Measurements from ENCODE around the gene PAX8.

The PAX8 gene

DNA sequence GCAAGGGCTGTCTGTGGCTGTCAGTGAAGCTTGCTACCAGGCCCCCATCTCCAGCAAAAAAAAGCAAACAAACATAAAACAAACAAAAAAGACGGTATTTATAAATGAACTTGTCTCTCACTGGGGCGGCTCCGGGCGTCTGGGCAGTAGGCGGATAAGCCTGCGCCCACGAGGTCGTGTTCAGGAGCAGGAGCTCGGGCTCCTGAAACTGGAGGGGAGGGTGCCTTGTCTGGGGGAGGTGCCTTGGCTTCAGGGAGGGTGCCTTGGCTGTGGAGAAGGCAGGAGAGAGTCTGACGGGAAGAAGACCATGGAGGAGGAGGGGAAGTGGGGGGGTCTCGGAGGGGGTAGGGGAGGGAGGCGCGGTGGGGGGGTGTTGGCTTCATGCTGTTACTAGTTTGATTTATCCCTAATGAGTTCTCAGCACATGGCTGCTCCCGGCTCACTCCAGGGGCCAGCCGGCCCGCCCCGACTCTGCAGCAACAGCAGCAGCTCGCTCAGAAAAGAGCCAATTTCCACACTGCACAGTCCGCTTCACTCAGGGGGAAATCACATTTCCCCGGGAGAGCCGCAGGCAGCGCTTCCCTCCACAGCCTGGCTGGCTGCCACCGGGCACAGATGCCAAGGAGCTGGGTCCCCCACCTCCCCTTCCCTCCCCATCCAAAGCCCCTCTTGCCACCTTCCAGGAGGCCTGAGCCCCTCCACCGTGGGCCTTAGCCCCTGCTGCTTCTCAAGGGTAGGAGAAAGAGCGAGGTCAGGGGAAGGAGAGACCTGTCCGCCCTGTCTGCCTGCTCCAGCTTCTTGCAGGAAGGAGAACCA is 66.3 kb downstream of the PAX8 start:
- FAIRE-seq (no peak), DNase-seq (ENCODE audit: insufficient read length) (no peak)
- TF ChIP-seq POLR2AphosphoS5 (IDR thresholded peaks at IDR 0.05; ENCODE audit: low read depth, low read length) (no peak), TAF1 (IDR thresholded peaks at IDR 0.05; ENCODE audit: borderline replicate concordance, low read depth, low read length) (no peak), POLR2A (IDR thresholded peaks at IDR 0.05; ENCODE audit: low read depth, low read length) (no peak)

- FAIRE-seq (no peak), DNase-seq (ENCODE audit: insufficient read length) (no peak)
- TF ChIP-seq TAF1 (IDR thresholded peaks at IDR 0.05; ENCODE audit: borderline replicate concordance, low read depth, low read length) (no peak), POLR2AphosphoS5 (IDR thresholded peaks at IDR 0.05; ENCODE audit: low read depth, low read length) (no peak), POLR2A (IDR thresholded peaks at IDR 0.05; ENCODE audit: low read depth, low read length) (no peak)
Observed at GRCh38 chr2:113211226-113212105, 67.3 kb downstream of the PAX8 start.

DNA sequence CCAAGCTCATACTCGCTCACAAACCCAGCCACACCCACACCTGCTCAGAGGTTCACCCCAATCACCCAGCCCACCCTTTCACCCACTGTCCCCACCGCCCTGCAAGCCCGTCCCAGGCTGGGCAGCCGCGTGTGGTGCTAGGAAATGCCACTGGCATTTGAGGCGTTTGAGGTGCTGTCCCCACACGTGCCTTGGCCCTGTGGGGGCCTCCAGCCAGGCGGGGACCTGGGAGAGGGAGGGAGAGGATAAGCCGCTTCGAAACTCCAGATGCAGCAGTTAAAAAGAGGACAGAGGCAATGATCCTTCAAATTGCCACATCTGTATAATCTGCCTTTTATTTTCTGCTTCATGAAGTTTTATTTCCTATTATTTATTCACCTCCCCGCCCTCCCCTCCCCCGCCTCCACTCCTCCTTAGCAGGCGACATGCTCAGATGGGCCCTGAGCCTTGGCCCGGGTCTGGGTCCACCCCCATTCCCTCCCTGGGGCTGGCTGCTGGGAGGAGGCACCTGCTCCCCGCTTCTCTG is 69.0 kb downstream of the PAX8 start:
- DNase-seq (ENCODE audit: insufficient read length) (no peak), FAIRE-seq (no peak)
- no peak for TF ChIP-seq POLR2AphosphoS5 (IDR thresholded peaks at IDR 0.05; ENCODE audit: low read depth, low read length)
- no peak for TF ChIP-seq POLR2A (IDR thresholded peaks at IDR 0.05; ENCODE audit: low read depth, low read length)
- TF ChIP-seq TAF1 (IDR thresholded peaks at IDR 0.05; ENCODE audit: borderline replicate concordance, low read depth, low read length), result no peak

DNA sequence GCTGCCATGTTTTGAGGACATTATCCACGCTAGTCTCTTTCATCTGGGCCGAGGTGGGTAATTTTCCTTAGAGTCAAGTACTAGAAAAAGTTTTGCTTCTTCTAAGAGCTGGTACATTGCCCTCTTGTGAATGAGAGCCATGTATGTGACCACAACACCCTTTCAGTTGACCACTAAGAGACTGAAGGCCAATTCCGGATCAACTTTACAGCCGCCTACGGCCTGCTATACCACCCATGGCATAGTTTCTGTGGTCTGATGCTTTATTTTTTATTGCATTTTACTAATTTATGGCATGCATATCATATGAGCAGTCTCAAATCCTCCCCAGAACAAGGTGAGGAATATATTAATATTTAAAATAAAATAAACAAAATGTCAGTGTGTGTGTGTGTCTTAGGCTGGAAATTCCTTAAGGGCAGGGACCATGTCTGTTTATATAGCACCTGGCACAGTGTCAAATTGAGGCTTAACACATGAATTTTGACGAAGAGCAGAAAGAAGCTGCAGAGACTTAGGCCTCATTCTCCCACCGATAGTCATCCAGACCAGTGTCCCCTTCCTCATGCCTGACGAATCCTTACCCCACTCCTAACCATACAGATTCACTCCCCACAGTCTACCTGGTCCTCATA is 69.6 kb downstream of the PAX8 start:
- FAIRE-seq, result no peak
- TF ChIP-seq POLR2A (IDR thresholded peaks at IDR 0.05; ENCODE audit: low read depth, low read length) (no peak), TAF1 (IDR thresholded peaks at IDR 0.05; ENCODE audit: borderline replicate concordance, low read depth, low read length) (no peak), POLR2AphosphoS5 (IDR thresholded peaks at IDR 0.05; ENCODE audit: low read depth, low read length) (no peak)
- DNase-seq (ENCODE audit: insufficient read length), result no peak

GRCh38 chr2:113208396-113208795 is 70.3 kb downstream of the PAX8 start:
- DNase-seq (ENCODE audit: insufficient read length) (no peak), FAIRE-seq (no peak)
- TF ChIP-seq POLR2A (IDR thresholded peaks at IDR 0.05; ENCODE audit: low read depth, low read length) (no peak), TAF1 (IDR thresholded peaks at IDR 0.05; ENCODE audit: borderline replicate concordance, low read depth, low read length) (no peak), POLR2AphosphoS5 (IDR thresholded peaks at IDR 0.05; ENCODE audit: low read depth, low read length) (no peak)

GRCh38 chr2:113207021-113207420 is 71.7 kb downstream of the PAX8 start:
- TF ChIP-seq TAF1 (IDR thresholded peaks at IDR 0.05; ENCODE audit: borderline replicate concordance, low read depth, low read length), result no peak
- no peak for TF ChIP-seq POLR2A (IDR thresholded peaks at IDR 0.05; ENCODE audit: low read depth, low read length)
- TF ChIP-seq POLR2AphosphoS5 (IDR thresholded peaks at IDR 0.05; ENCODE audit: low read depth, low read length), result no peak
- FAIRE-seq (no peak), DNase-seq (ENCODE audit: insufficient read length) (no peak)

DNA sequence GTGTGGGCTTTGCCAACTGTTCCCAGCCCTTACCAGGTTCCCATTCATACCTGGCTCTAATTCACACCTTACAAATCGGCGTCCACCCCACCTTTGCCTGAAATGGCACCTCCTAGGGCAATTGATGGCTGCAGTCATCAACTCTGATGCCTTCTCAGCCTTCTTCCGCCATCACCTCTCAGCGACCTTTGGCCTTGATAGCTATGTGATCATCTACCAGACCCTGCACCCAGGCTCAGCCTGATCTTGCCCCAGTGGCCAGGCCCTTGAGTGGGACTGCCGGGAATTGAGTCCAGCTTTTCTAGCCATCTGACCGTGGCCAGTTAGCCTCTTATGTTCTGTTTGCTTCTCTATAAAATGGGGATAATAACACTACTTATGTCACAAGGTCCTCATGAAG is 72.5 kb downstream of the PAX8 start:
- DNase-seq (ENCODE audit: insufficient read length), result no peak
- TF ChIP-seq POLR2AphosphoS5 (IDR thresholded peaks at IDR 0.05; ENCODE audit: low read depth, low read length) (no peak), POLR2A (IDR thresholded peaks at IDR 0.05; ENCODE audit: low read depth, low read length) (no peak), TAF1 (IDR thresholded peaks at IDR 0.05; ENCODE audit: borderline replicate concordance, low read depth, low read length) (no peak)
- no peak for FAIRE-seq

GRCh38 chr2:113203901-113204519 is 74.7 kb downstream of the PAX8 start:
- peak; percentile 71 for DNase-seq (ENCODE audit: insufficient read length)
- TF ChIP-seq POLR2AphosphoS5 (IDR thresholded peaks at IDR 0.05; ENCODE audit: low read depth, low read length), result peak; percentile 49; the same call in 1 of the 2 replicates
- TF ChIP-seq TAF1 (IDR thresholded peaks at IDR 0.05; ENCODE audit: borderline replicate concordance, low read depth, low read length), result no peak
- TF ChIP-seq POLR2A (IDR thresholded peaks at IDR 0.05; ENCODE audit: low read depth, low read length), result peak; percentile 58
- FAIRE-seq, result peak; percentile 83

- no peak for TF ChIP-seq POLR2AphosphoS5 (IDR thresholded peaks at IDR 0.05; ENCODE audit: low read depth, low read length)
- no peak for TF ChIP-seq POLR2A (IDR thresholded peaks at IDR 0.05; ENCODE audit: low read depth, low read length)
- no peak for TF ChIP-seq TAF1 (IDR thresholded peaks at IDR 0.05; ENCODE audit: borderline replicate concordance, low read depth, low read length)
Observed at GRCh38 chr2:113203217-113203530, 75.5 kb downstream of the PAX8 start.

DNA sequence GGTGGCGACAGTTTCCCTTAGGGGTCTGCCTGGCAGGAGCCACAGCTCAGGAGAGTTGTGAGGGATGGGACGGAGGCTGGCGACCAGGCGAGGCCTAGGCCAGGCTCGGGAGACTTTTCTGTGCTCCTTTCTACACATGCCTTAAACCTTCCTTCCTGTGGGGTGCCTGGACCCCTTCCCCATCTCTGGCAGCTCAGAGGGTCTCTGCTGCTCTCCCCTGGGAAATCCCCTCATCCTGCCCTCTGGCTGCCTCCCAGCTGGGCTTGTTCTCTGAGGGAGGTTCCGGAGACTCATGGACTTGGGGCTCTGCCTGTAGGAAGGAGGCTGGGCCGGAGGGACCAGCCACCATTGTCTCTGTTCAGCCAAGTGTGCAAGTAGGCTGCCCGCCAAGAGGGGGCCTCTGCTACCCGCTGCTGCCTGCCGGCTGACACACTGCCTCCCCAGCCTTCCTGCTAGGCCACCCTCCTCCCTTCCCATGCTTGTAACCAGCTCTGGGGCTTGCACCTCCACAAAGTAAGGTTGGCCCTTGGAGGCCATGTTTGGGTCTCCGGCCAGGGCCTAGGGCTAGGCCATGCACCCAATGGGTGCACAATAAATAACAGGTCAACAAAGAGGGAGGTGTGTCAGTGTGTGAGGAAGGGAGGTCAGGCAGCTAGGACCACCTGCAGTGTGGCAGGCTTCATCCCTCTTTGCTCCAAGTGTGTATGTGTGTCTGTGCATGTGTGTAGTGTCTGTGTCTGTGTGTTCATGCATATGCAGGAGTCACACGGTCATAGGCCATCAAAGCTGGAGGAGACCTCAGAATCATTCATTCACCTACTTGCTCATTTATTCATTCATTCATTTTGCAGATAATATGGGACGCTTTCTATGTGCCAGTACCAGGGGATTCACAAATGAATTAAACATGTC is 76.2 kb downstream of the PAX8 start:
- FAIRE-seq (no peak), DNase-seq (ENCODE audit: insufficient read length) (no peak)
- TF ChIP-seq TAF1 (IDR thresholded peaks at IDR 0.05; ENCODE audit: borderline replicate concordance, low read depth, low read length), result no peak
- TF ChIP-seq POLR2AphosphoS5 (IDR thresholded peaks at IDR 0.05; ENCODE audit: low read depth, low read length), result peak; percentile 71
- peak; percentile 54; the same call in 1 of the 2 replicates for TF ChIP-seq POLR2A (IDR thresholded peaks at IDR 0.05; ENCODE audit: low read depth, low read length)

More at GRCh38 chr2:113203217-113203530, 75.5 kb downstream of the PAX8 start:
- FAIRE-seq (no peak), DNase-seq (ENCODE audit: insufficient read length) (no peak)

Data from GM12892 (cell line).